GM18873 (cell line): ENCODE results near the gene ATP6V0D1.
"Not testable (repeated sequence)": the region's sequence is repeated elsewhere in the genome, so short reads cannot be mapped to it uniquely, and the experiment has no call there.

ENCODE experiments used
- ATAC-seq: cut with Tn5 transposase; IDR thresholded peaks from one replicate; pipeline ENCODE4 v1.9.1; 2021; ENCODE audit warnings: mild to moderate bottlenecking, moderate library complexity, moderate number of reproducible peaks; ENCODE audit not compliant: unreplicated experiment, low FRiP score

ATP6V0D1 gene

GRCh38 chr16:67504031-67505021 lies 23.4 kb upstream of the ATP6V0D1 start:
- ATAC-seq = no peak

- no peak for ATAC-seq
These were observed 18.1 kb upstream of the ATP6V0D1 start for GRCh38 chr16:67499106-67499505.

- no peak for ATAC-seq
These were observed 9.6 kb upstream of the ATP6V0D1 start for GRCh38 chr16:67490335-67491096.

- no peak for ATAC-seq
These were observed 8.6 kb upstream of the ATP6V0D1 start for GRCh38 chr16:67489401-67490083.

GRCh38 chr16:67487561-67487960 lies 6.6 kb upstream of the ATP6V0D1 start:
- not testable (repeated sequence) for ATAC-seq

GRCh38 chr16:67486805-67487204 lies 5.8 kb upstream of the ATP6V0D1 start:
- ATAC-seq = no peak

DNA sequence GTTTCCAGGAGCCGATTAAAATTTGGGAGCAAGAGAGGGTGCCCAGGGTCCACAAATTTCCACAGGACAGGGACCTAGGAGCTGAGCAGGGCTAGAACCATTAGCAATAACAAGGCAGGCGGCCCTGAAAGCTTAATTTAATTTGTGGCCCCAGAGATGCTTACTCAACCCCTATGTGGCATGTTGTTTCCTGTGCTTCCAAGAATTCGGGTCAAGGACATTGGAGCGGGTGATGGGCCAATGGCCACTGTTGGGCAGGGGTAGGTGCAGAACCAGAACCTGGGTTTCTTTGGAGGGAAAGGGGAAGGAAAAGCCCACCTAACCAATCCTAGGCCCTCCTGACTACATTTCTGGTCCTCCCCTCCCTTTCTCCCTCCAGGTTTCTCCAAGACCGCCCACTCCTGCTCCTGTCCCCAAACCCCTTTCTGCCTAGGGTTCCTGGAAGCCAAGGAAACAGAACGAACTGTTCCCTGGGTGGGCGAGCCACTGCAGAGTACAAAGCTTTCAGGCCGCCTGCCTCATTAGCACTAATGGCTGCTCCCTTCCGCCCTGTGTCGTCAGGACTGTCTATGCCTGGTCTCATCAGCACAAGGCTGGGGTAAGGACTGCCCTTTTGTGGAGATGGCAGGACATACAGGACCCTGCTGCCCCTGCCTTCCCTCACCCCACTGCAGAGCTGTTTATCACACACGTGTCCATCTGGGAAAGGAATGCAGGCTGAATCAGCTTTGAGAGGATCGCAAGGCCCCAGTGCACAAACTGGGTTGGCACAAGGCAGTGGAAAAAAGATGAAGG lies 3.0 kb upstream of the ATP6V0D1 start:
- ATAC-seq = no peak

DNA sequence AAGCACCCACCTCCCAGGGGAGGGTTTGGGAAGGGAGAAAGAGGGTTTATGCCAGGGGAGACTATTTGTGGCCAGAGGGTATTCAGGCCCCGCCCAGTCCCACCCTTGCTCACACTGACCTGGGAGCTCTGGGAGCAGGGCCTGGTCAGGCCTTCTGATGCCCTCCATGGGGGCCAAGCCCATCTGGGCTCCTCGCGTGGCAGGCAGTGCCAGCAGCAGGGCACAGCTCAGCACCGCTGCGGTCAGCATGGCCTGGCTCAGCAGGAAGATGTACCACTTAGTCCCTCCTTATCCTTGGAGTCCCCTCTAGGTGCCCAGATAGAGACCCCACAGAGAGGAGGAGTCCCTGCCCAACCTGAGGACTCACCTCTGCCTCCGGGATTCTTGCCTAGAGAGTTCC lies 2.2 kb upstream of the ATP6V0D1 start, which contains the start of gene AGRP:
AGRP (minus strand) TSS at position 398 of the 400 bp plus-strand sequence; CDS start at position 249, 149 bp downstream.
- ATAC-seq = no peak

DNA sequence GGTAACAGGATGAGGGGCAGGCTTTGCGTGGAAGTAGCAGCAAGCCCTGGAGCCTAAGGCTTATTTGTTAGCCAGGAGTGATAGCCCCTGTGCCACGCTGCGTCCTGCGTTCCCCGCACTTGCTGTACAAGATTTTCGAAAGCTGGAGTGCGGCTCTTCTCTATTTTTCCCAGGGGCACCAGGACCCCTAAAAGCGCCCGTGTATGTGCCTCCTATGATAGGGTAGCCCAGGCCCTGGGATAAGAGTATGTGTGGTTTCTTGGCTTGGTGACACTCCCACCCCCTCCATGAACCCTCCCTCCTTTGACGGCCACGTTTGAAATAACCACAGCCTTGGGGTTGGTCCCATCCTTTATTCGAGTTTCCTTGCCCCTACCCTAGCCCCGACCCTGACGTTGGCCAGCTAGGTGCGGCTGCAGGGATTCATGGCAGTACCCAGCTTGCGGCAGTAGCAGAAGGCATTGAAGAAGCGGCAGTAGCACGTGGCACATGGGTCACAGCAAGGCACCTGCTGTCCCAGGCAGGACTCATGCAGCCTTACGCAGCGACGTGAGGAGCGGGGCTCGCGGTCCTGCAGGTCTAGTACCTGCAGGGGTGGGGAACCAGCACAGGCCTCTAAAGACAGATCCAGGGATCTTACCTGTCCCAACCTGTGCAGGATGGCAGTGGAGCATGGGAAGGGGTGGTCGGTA lies 1.4 kb upstream of the ATP6V0D1 start:
- no peak for ATAC-seq

DNA sequence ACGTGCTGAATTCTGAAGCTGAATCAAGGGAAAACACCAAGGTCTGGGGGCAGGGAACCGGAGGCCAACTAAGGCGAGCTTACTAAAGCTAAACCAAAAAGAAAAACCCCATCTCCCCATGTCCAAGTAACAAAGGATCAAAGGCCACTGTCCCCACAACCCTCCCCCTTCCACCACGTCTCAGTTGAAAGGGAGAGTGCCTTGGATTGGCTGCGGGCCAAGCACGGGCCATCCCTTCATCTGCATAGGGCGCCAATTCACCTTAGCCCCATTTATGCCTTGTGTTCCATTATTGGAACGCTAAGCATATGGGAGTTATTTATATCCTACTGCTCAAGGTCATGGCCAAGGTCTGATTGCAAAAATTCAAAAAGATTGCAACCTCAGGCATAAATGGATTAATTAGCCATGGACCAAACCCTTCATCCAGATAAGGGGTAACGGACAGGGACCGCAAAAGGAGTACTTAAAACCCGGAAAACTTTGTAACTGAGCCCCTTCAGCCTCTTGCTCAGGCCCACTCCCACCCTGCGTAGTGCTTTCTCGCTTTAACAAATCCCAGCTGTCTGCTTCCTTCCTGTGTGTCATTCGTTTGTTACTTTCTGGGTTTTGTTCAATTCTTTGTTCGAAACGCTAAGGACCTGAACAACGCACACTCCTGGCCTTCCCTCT lies 740 bp upstream of the ATP6V0D1 start:
- peak; percentile 5 for ATAC-seq

DNA sequence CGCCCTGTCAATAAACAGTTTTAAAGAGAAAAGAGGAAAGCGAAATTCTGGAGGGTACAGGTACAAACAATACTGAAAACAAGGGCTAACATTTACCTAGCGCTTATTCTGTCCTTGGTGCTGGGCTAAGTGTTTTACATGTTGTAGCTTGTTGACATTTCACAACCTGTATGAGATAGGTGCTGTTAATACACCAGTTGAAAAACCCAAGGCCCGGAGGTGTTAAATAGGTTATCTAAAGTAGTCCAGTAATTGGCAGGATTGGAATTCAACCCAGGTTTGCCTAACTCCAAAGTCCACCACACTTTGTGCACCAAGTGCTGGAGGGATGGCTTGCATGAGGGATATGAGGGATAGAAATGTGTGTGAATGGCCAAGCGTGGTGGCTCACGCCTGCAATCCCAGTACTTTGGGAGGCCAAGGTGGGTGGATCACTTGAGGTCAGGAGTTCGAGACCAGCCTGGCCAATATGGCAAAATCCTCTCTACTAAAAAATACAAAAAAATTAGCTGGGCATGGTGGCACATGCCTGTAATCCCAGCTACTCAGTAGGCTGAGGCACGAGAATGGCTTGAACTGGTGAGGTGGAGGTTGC lies 2.9 kb downstream of the ATP6V0D1 start:
- ATAC-seq = no peak

GRCh38 chr16:67474551-67475455 lies 6.2 kb downstream of the ATP6V0D1 start:
- ATAC-seq = no peak

- ATAC-seq = no peak
These were observed 9.1 kb downstream of the ATP6V0D1 start for GRCh38 chr16:67471758-67472384.

DNA sequence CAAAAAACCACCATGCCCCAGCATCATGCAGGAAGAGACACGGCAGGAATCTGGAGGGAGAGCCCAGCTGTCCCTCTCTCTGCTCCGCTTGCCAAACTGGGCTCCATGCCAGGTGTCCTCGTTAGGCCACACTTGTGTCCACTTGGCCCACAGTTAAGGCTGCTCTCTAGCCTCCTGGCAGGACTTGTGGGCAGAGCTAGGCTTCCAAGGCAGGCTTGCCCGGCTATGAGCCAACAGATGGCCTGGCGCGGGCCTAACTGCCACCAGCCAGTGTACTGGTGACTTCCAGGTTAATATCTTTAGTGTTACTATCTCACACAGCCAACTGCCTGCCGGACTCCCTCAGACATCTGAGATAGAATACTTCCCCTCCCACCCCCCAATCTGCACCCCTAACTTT lies 10.6 kb downstream of the ATP6V0D1 start:
- ATAC-seq = no peak

GRCh38 chr16:67468731-67469130 lies 12.2 kb downstream of the ATP6V0D1 start:
- no peak for ATAC-seq

- ATAC-seq = no peak
These were observed 14.4 kb downstream of the ATP6V0D1 start for GRCh38 chr16:67466581-67466980.

DNA sequence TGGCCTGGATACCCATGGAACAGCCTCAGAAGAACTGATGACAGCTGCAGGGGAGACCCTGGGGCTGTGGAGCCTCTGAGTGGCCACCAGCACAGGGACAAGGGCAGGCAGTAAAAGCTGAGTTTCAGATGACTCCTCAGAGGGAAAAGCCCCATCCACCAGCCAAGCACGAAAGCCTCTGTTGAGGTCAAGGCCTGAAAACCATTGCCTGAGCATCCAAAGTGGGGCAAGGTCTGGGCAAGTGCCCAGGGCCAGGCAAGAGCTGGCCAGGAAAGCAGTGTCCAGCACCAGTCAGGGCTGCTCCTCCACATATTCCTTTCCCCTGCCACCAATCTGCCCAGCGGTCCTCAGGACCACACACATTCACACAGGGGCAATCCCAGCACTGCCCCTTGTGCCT lies 16.4 kb downstream of the ATP6V0D1 start:
- no peak for ATAC-seq
